Prostate gland (tissue), 2 donors: Measurements from ENCODE around the gene BAG5. TPM values are rescaled to one million over a fixed set of nuclear protein-coding genes. Genes with fewer than 3 reads are reported as not detected.
"Not testable (repeated sequence)": the region's sequence is repeated elsewhere in the genome, so short reads cannot be mapped to it uniquely, and the experiment has no call there.

ENCODE experiments used
- DNase-seq: peaks from one replicate; pipeline ENCODE4 v3.0.0-alpha.2; 2019; ENCODE audit warnings: low spot score
- H3K27ac ChIP-seq, 2 donors: fragments of 200-600 bp; sonication (generic); 2 replicates each; pipeline ENCODE4 v1.5.1; 2017 to 2019
- H3K27me3 ChIP-seq: fragments of 200-600 bp; sonication (generic); replicated peaks from 2 replicates; pipeline ENCODE4 v1.5.1; 2019; ENCODE audit not compliant: insufficient read depth
- H3K36me3 ChIP-seq, 2 donors: fragments of 200-600 bp; sonication (generic); 1 replicate in 1 of 2; 2 replicates in 1 of 2; pipeline versions ENCODE4 v1.5.1 to v1.8.1; 2017 to 2019
- H3K4me1 ChIP-seq: fragments of 200-600 bp; sonication (generic); replicated peaks from 2 replicates; pipeline ENCODE4 v1.5.1; 2019
- H3K4me3 ChIP-seq, 2 donors: fragments of 200-600 bp; sonication (generic); 2 replicates each; pipeline ENCODE4 v1.5.1; 2017 to 2019
- H3K9me3 ChIP-seq: fragments of 200-600 bp; sonication (generic); 2 replicates; pipeline ENCODE4 v1.5.1; 2017
- CTCF ChIP-seq, 4 experiments: fragments of 200-600 bp in 2 of 4; fragments of 450-650 bp in 2 of 4; sonication (generic) in 2 of 4; IDR thresholded peaks; 1 replicate in 3 of 4; 2 replicates in 1 of 4; pipeline ENCODE4 v1.5.1; 2016 to 2019; ENCODE audit warnings: antibody characterized with exemption in 4 of 4, mild to moderate bottlenecking in 2 of 4, moderate library complexity in 2 of 4
- POLR2A ChIP-seq: fragments of 450-650 bp; IDR thresholded peaks from one replicate; pipeline ENCODE4 v1.6.1; 2016; ENCODE audit warnings: antibody characterized with exemption, mild to moderate bottlenecking
- POLR2AphosphoS5 ChIP-seq: sonication (generic); formaldehyde crosslinking; IDR thresholded peaks from one replicate; pipeline ENCODE4 v1.6.1; 2017; ENCODE audit warnings: antibody characterized with exemption
- WGBS: methylation state at CpG from one replicate; pipeline ENCODE4 v1.1.5; 2018; 5-methylcytosine and 5-hydroxymethylcytosine counted together
- intact Hi-C: fragments of 100-400 bp; cut with DNase I; formaldehyde crosslinking; loops from one replicate; pipeline ENCODE4 v1.14.2; 2022
- total RNA-seq, 2 donors: library from RNA; depleted of rRNA; stranded (reverse); fragments of >200 nt; gene quantifications; one replicate each; pipeline ENCODE4 v1.1.0, GENCODE V29; 2016

Gene BAG5
- total RNA-seq, 2 donors from 2014 or later: 31.2 to 33.3 TPM

- intact Hi-C loops: no loop called here
- H3K9me3 ChIP-seq: no peaks in the 10 kb centered on the region
- H3K4me1 ChIP-seq: peaks cover 27% of the 10 kb centered on the region
- no peak overlapping the region for H3K4me3 ChIP-seq
- WGBS: 80% methylated on average over 10 of the region's 10 CpGs
- no peaks in the 10 kb centered on the region for H3K27me3 ChIP-seq
- no peak for DNase-seq
- H3K36me3 ChIP-seq: no peaks in the 10 kb centered on the region
- TF ChIP-seq CTCF (IDR thresholded peaks at IDR 0.05) (no peak), POLR2A (no peak), POLR2AphosphoS5 (no peak)
- H3K27ac ChIP-seq: peak overlapping the region in 1 of 2 donors; percentile 92
These were observed 45.3 kb downstream of the BAG5 start for GRCh38 chr14:103517174-103517566.

GRCh38 chr14:103516426-103517173 is 45.9 kb downstream of the BAG5 start:
- intact Hi-C loops: no loop called here
- no peaks in the 10 kb centered on the region for H3K27me3 ChIP-seq
- H3K27ac ChIP-seq: peak overlapping the region in 1 of 2 donors; percentile 92
- no peak overlapping the region for H3K4me3 ChIP-seq
- no peaks in the 10 kb centered on the region for H3K36me3 ChIP-seq
- H3K4me1 ChIP-seq: peaks cover 27% of the 10 kb centered on the region
- no peak for TF ChIP-seq POLR2A
- TF ChIP-seq POLR2AphosphoS5: no peak
- TF ChIP-seq CTCF (IDR thresholded peaks at IDR 0.05): no peak
- WGBS: 70% methylated on average over 10 of the region's 10 CpGs
- DNase-seq: no peak
- H3K9me3 ChIP-seq: no peaks in the 10 kb centered on the region

GRCh38 chr14:103514596-103515421 is 47.6 kb downstream of the BAG5 start:
- Histone ChIP-seq H3K9me3 (no peaks in the 10 kb centered on the region), H3K27ac (no peak overlapping the region), H3K4me3 (no peak overlapping the region), H3K36me3 (no peaks in the 10 kb centered on the region), H3K27me3 (no peaks in the 10 kb centered on the region), H3K4me1 (peaks cover 24% of the 10 kb centered on the region)
- intact Hi-C loops: no loop called here
- WGBS: 76% methylated on average over 13 of the region's 18 CpGs
- TF ChIP-seq POLR2AphosphoS5: no peak
- no peak for TF ChIP-seq POLR2A
- no peak for TF ChIP-seq CTCF (IDR thresholded peaks at IDR 0.05)
- DNase-seq: no peak

GRCh38 chr14:103512701-103513611 is 49.5 kb downstream of the BAG5 start:
- peak; percentile 92 for DNase-seq
- peaks cover 11% of the 10 kb centered on the region for H3K4me1 ChIP-seq
- WGBS: 24% methylated on average over 25 of the region's 25 CpGs
- intact Hi-C loops: no loop called here
- no peaks in the 10 kb centered on the region for H3K36me3 ChIP-seq
- TF ChIP-seq POLR2A (no peak), POLR2AphosphoS5 (peak; percentile 81)
- peak overlapping the region; percentile 67 to 81 for H3K27ac ChIP-seq
- H3K27me3 ChIP-seq: no peaks in the 10 kb centered on the region
- no peaks in the 10 kb centered on the region for H3K9me3 ChIP-seq
- H3K4me3 ChIP-seq: no peak overlapping the region

- H3K9me3 ChIP-seq, H3K36me3 ChIP-seq, intact Hi-C loops, H3K27me3 ChIP-seq, H3K4me3 ChIP-seq, DNase-seq: not testable (repeated sequence)
- Histone ChIP-seq H3K4me1 (peaks cover 11% of the 10 kb centered on the region), H3K27ac (peak overlapping the region; percentile 67 to 81)
- WGBS: 95% methylated on average over 8 of the region's 8 CpGs
These were observed 50.3 kb downstream of the BAG5 start for GRCh38 chr14:103512180-103512579.
